H1 (cell line): ENCODE data around the gene DNAJC27. TPM values are rescaled to one million over a fixed set of nuclear protein-coding genes. Genes with fewer than 3 reads are reported as not detected.

Experiments
- CTCF ChIA-PET: fragments of 300-600 bp; sonication (Branson Sonifier 250); formaldehyde crosslinking; loops from one replicate; lab custom pipeline; 2021; ENCODE audit not compliant: partially characterized antibody; lab: Charles Lee
- POLR2A ChIA-PET: fragments of 300-600 bp; sonication (Branson Sonifier 250); formaldehyde crosslinking; loops from one replicate; lab custom pipeline; 2021; ENCODE audit warnings: inconsistent platforms; ENCODE audit not compliant: partially characterized antibody; lab: Charles Lee
- DNase-seq, 2 experiments: peaks; one replicate each; pipeline versions ENCODE4 v3.0.0 to v3.0.0-alpha.2; 2010 to 2022; ENCODE audit warnings: low spot score in 2 of 2, low read depth in 1 of 2, mixed read lengths in 1 of 2
- FAIRE-seq: peaks from 2 replicates; lab custom pipeline; 2011; peaks lifted over from hg19 to GRCh38; lab: Jason Lieb, UNC
- H2AFZ ChIP-seq: 2 replicates; pipeline ENCODE4 v1.8.1; 2012; ENCODE audit warnings: low read length, inconsistent platforms
- H2AK5ac ChIP-seq: 2 replicates; pipeline ENCODE4 v1.6.1; 2013; ENCODE audit warnings: low read depth, low read length
- H2BK120ac ChIP-seq: replicated peaks from 2 replicates; pipeline ENCODE3; 2013; ENCODE audit warnings: low read depth, low read length, inconsistent platforms
- H2BK12ac ChIP-seq: 2 replicates; pipeline ENCODE4 v1.6.1; 2013; ENCODE audit warnings: low read depth, low read length
- H2BK15ac ChIP-seq: 2 replicates; pipeline ENCODE4 v1.6.1; 2013; ENCODE audit warnings: low read length
- H2BK20ac ChIP-seq: 2 replicates; pipeline ENCODE4 v1.6.1; 2013; ENCODE audit warnings: low read length
- H2BK5ac ChIP-seq: 2 replicates; pipeline ENCODE4 v1.6.1; 2013; ENCODE audit warnings: low read depth, low read length
- H3K14ac ChIP-seq: 2 replicates; pipeline ENCODE4 v1.6.1; 2013; ENCODE audit warnings: inconsistent platforms; ENCODE audit not compliant: insufficient read length
- H3K18ac ChIP-seq: 2 replicates; pipeline ENCODE4 v1.6.1; 2013; ENCODE audit warnings: low read length; ENCODE audit errors: extremely low read depth
- H3K23ac ChIP-seq: 2 replicates; pipeline ENCODE4 v1.6.1; 2013; ENCODE audit warnings: inconsistent platforms; ENCODE audit not compliant: insufficient read length
- H3K23me2 ChIP-seq: 2 replicates; pipeline ENCODE4 v1.6.1; 2013; ENCODE audit warnings: low read depth, low read length
- H3K27ac ChIP-seq: 2 replicates; pipeline ENCODE4 v1.6.1; 2011; ENCODE audit warnings: low read depth, low read length, inconsistent platforms
- H3K27me3 ChIP-seq, 4 experiments: replicated peaks in 1 of 4; 1 replicate in 1 of 4; 2 replicates in 3 of 4; pipeline versions ENCODE4 v1.6.1 to v1.8.1; 2011 to 2013; ENCODE audit warnings: low read length in 3 of 4, mild to moderate bottlenecking in 3 of 4, inconsistent platforms in 2 of 4, mixed read lengths in 2 of 4, moderate library complexity in 1 of 4; ENCODE audit not compliant: control insufficient read depth in 3 of 4, insufficient read depth in 3 of 4; ENCODE audit errors: extremely low read depth in 1 of 4
- H3K36me3 ChIP-seq, 4 experiments: 2 replicates each; pipeline versions ENCODE4 v1.6.1 to v1.8.1; 2011 to 2013; ENCODE audit warnings: mild to moderate bottlenecking in 4 of 4, low read length in 3 of 4, moderate library complexity in 2 of 4, control low read depth in 1 of 4, inconsistent platforms in 1 of 4; ENCODE audit not compliant: insufficient read depth in 4 of 4, control insufficient read depth in 2 of 4
- H3K4ac ChIP-seq: replicated peaks from 2 replicates; pipeline ENCODE3; 2013; ENCODE audit warnings: low read length, low read depth, mixed read lengths, inconsistent platforms; ENCODE audit not compliant: insufficient read length
- H3K4me1 ChIP-seq, 4 experiments: replicated peaks in 1 of 4; 1 replicate in 1 of 4; 2 replicates in 3 of 4; pipeline versions ENCODE4 v1.6.1 to v1.8.1; 2011 to 2013; ENCODE audit warnings: low read length in 3 of 4, inconsistent platforms in 2 of 4, mixed read lengths in 1 of 4; ENCODE audit not compliant: insufficient read depth in 4 of 4, control insufficient read depth in 3 of 4
- H3K4me2 ChIP-seq, 2 experiments: 2 replicates each; pipeline versions ENCODE4 v1.6.1 to v1.8.1; 2011 to 2013; ENCODE audit warnings: low read depth in 2 of 2, low read length in 2 of 2, control low read depth in 1 of 2, inconsistent platforms in 1 of 2, mild to moderate bottlenecking in 1 of 2; ENCODE audit not compliant: insufficient read depth in 1 of 2
- H3K4me3 ChIP-seq, 4 experiments: fragments of 200-600, 300-600 bp in 1 of 4; sonication (generic), shearing (Covaris generic), sonication (Bioruptor Twin) in 1 of 4; 2 replicates each; pipeline versions ENCODE4 v1.5.1 to v1.8.1; 2011 to 2016; ENCODE audit warnings: low read length in 4 of 4, low read depth in 3 of 4, control low read depth in 2 of 4, inconsistent platforms in 2 of 4, mild to moderate bottlenecking in 2 of 4, mixed read lengths in 1 of 4, moderate library complexity in 1 of 4; ENCODE audit not compliant: insufficient read depth in 2 of 4; ENCODE audit errors: extremely low read depth in 1 of 4
- H3K56ac ChIP-seq: replicated peaks from 2 replicates; pipeline ENCODE3; 2013; ENCODE audit warnings: low read depth, mild to moderate bottlenecking, mixed read lengths, low read length, inconsistent platforms; ENCODE audit not compliant: insufficient read length
- H3K79me1 ChIP-seq: 2 replicates; pipeline ENCODE4 v1.6.1; 2013; ENCODE audit warnings: low read depth, low read length, control low read depth
- H3K79me2 ChIP-seq, 2 experiments: 2 replicates each; pipeline versions ENCODE4 v1.6.1 to v1.8.1; 2012 to 2013; ENCODE audit warnings: low read length in 2 of 2, mild to moderate bottlenecking in 2 of 2, inconsistent platforms in 1 of 2; ENCODE audit not compliant: insufficient read depth in 2 of 2, control insufficient read depth in 1 of 2
- H3K9ac ChIP-seq, 4 experiments: replicated peaks in 1 of 4; 1 replicate in 1 of 4; 2 replicates in 3 of 4; pipeline versions ENCODE4 v1.6.1 to v1.8.1; 2011 to 2013; ENCODE audit warnings: low read depth in 3 of 4, low read length in 3 of 4, control low read depth in 2 of 4, mild to moderate bottlenecking in 2 of 4, moderate library complexity in 2 of 4, inconsistent platforms in 1 of 4; ENCODE audit errors: extremely low read depth in 1 of 4
- H3K9me3 ChIP-seq, 2 experiments: 2 replicates each; pipeline versions ENCODE4 v1.6.1 to v1.8.1; 2012 to 2013; ENCODE audit warnings: mild to moderate bottlenecking in 2 of 2, moderate library complexity in 2 of 2, control low read depth in 1 of 2, inconsistent platforms in 1 of 2, low read depth in 1 of 2, low read length in 1 of 2, mixed read lengths in 1 of 2; ENCODE audit not compliant: insufficient read depth in 2 of 2
- H4K20me1 ChIP-seq, 2 experiments: replicated peaks in 1 of 2; 2 replicates each; pipeline versions ENCODE3 to v1.8.1; 2011 to 2013; ENCODE audit warnings: inconsistent platforms in 2 of 2, low read length in 2 of 2, mild to moderate bottlenecking in 1 of 2; ENCODE audit not compliant: insufficient read depth in 2 of 2, control insufficient read depth in 1 of 2
- H4K5ac ChIP-seq: 2 replicates; pipeline ENCODE4 v1.6.1; 2013; ENCODE audit warnings: low read length, low read depth, mixed read lengths, inconsistent platforms; ENCODE audit not compliant: insufficient read length
- H4K8ac ChIP-seq: 2 replicates; pipeline ENCODE4 v1.8.0; 2013; ENCODE audit warnings: mild to moderate bottlenecking, moderate library complexity, low read length, inconsistent platforms; ENCODE audit not compliant: insufficient read depth; ENCODE audit errors: extremely low read depth
- H4K91ac ChIP-seq: replicated peaks from 2 replicates; pipeline ENCODE3; 2013; ENCODE audit warnings: low read length, mixed read lengths, inconsistent platforms; ENCODE audit not compliant: insufficient read length
- EP300 ChIP-seq, 2 experiments: IDR thresholded peaks; 1 replicate in 1 of 2; 2 replicates in 1 of 2; pipeline ENCODE4 v1.6.1; 2011 to 2012; ENCODE audit warnings: low read depth in 2 of 2, low read length in 2 of 2, mild to moderate bottlenecking in 2 of 2, borderline replicate concordance in 1 of 2, inconsistent platforms in 1 of 2, moderate library complexity in 1 of 2
- WGBS, 2 experiments: shearing (Covaris generic) in 1 of 2; methylation state at CpG; one replicate each; pipeline versions ENCODE4 v1.1.6 to v1.1.7; 2013 to 2015; ENCODE audit warnings: low lambda C conversion rate in 2 of 2, mixed read lengths in 2 of 2, inconsistent platforms in 1 of 2, low coverage in 1 of 2, missing lambda C conversion rate in 1 of 2; ENCODE audit not compliant: insufficient replicate concordance in 2 of 2, insufficient coverage in 1 of 2, insufficient read length in 1 of 2; ENCODE audit errors: extremely low coverage in 1 of 2, missing lambda C conversion rate in 1 of 2; 5-methylcytosine and 5-hydroxymethylcytosine counted together
- polyA plus RNA-seq, 7 experiments: library from polyadenylated mRNA; depleted of rRNA in 3 of 7; stranded (reverse) in 5 of 7; unstranded in 2 of 7; fragments of >200 nt in 5 of 7; fragments of 200-250 nt in 2 of 7; gene quantifications; 1 replicate in 5 of 7; 2 replicates in 1 of 7; 4 replicates in 1 of 7; pipeline versions ENCODE4 v1.2.1 to v1.2.3, GENCODE V29; 2011 to 2013; ENCODE audit warnings: missing spikeins in 2 of 7, mixed read lengths in 2 of 7
- total RNA-seq: library from RNA; stranded (reverse); fragmentation: NEBNext Ultra II Directional; extraction: Animal tissue kit (Norgen Biotek cat#: 25700); gene quantifications from 2 replicates; pipeline ENCODE4 v1.2.1, GENCODE V29; 2021

The DNAJC27 gene
- total and polyA plus RNA-seq, 2 of the 8 experiments (the other 6 are each of a cell fraction or from before 2014, with no cell fraction given) = 1.4 to 4.5 TPM

DNA sequence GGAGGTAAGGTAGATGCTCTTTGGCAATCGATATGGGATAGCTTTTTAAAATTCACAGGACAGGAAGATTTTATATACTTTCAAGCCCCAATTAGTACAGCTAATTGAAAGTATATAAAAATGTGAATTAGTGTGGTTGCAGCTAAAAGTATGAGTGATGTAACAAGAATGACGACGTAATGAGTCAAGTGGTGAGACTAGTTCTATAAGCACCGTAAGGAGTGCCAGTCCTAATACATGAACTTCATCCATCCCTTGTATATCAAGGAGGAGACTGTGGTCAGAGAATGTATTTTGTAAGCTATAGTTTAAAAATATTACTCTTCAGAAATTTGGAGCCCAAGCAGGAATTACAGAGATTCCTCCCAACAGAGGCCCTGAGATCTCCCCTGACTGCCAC, 25.8 kb downstream of the DNAJC27 start:
- peaks cover 0 to 15% (median 9%) of the 10 kb centered on the region in 4 experiments; a peak in 6 of 8 replicates for H3K36me3 ChIP-seq
- H3K14ac ChIP-seq = no peak overlapping the region
- no peak for DNase-seq
- no peak overlapping the region for H2BK12ac ChIP-seq
- no peak overlapping the region for H2AK5ac ChIP-seq
- no peak overlapping the region for H3K4me3 ChIP-seq
- FAIRE-seq = no peak
- H4K5ac ChIP-seq = no peak overlapping the region
- H3K4ac ChIP-seq = no peak overlapping the region
- H3K79me2 ChIP-seq = no peaks in the 10 kb centered on the region
- no peak overlapping the region for H4K8ac ChIP-seq
- no peaks in the 10 kb centered on the region for H3K9me3 ChIP-seq
- no peak overlapping the region for H2BK15ac ChIP-seq
- no peaks in the 10 kb centered on the region for H3K23me2 ChIP-seq
- no peak overlapping the region for H4K91ac ChIP-seq
- H3K27ac ChIP-seq = no peak overlapping the region
- no peak overlapping the region for H3K18ac ChIP-seq
- H3K23ac ChIP-seq = no peak overlapping the region
- no peaks in the 10 kb centered on the region for H3K79me1 ChIP-seq
- no peak overlapping the region for H2BK120ac ChIP-seq
- H3K27me3 ChIP-seq = no peaks in the 10 kb centered on the region
- ChIA-PET CTCF (interaction anchor here (1.4 kb wide), 1 partner anchor 10 kb away, joined by 5 read pairs; no protein-coding TSS in a partner anchor), POLR2A (no interaction called here)
- WGBS, 2 experiments = 88% methylated on average over 4 of the region's 4 CpGs; no CpG with 5 or more reads in 1 of the 2 experiments
- no peak for TF ChIP-seq EP300 (IDR thresholded peaks at IDR 0.05; ENCODE audit: borderline replicate concordance in 1 of 2, low read depth in 2 of 2, low read length in 2 of 2)
- H2AFZ ChIP-seq = no peak overlapping the region
- no peak overlapping the region for H3K9ac ChIP-seq
- no peaks in the 10 kb centered on the region for H4K20me1 ChIP-seq
- no peak overlapping the region for H2BK5ac ChIP-seq
- H2BK20ac ChIP-seq = no peak overlapping the region
- H3K4me2 ChIP-seq = no peak overlapping the region
- H3K56ac ChIP-seq = no peak overlapping the region
- H3K4me1 ChIP-seq = no peaks in the 10 kb centered on the region
